Measurements from ENCODE around the gene ZNF234. TPM values are rescaled to one million over a fixed set of nuclear protein-coding genes. Genes with fewer than 3 reads are reported as not detected.

Gene ZNF234
- total RNA-seq (2021) (7.0 to 7.5 TPM (median 7.5 TPM) in 3 replicates), Bru-seq, nascent RNA (percentile 70 among the genes with signal in this experiment)
- long read RNA-seq, experiment 1, full-length matches to known transcripts = 12 of 23 reads
- long read RNA-seq, experiment 1, partial matches to known transcripts = 2 of 23 reads
- long read RNA-seq, experiment 1, other reads (novel, unspliced or antisense) = 9 of 23 reads
- long read RNA-seq, experiment 2, full-length matches to known transcripts = 1 of 4 reads
- long read RNA-seq, experiment 2, partial matches to known transcripts = 1 of 4 reads
- long read RNA-seq, experiment 2, other reads (novel, unspliced or antisense) = 2 of 4 reads
- long read RNA-seq, experiment 3, full-length matches to known transcripts = 5 of 8 reads
- long read RNA-seq, experiment 3, partial matches to known transcripts = 0 of 8 reads
- long read RNA-seq, experiment 3, other reads (novel, unspliced or antisense) = 3 of 8 reads

GRCh38 chr19:44141191-44142058 is at the start of gene ZNF234:
Gene ZNF234, plus strand, starts transcription at chr19:44141554. Its CDS starts 3,079 bp downstream, at chr19:44144633.
- no peaks in the 10 kb centered on the region; the same call in 1 of the 2 replicates for H3K27me3 Mint-ChIP-seq (ENCODE audit: low read depth)
- peaks cover 14% of the 10 kb centered on the region for H3K4me1 Mint-ChIP-seq
- no peaks in the 10 kb centered on the region for H3K9me3 Mint-ChIP-seq
- peaks cover 2% of the 10 kb centered on the region; the same call in 1 of the 2 replicates for H3K36me3 Mint-ChIP-seq
- CTCF ChIA-PET = interaction anchor here (1.3 kb wide), 1 partner anchor 23 kb away, joined by 4 read pairs; no protein-coding TSS in a partner anchor
- peak within 1 kb of the TSS; percentile 40 for H3K27ac Mint-ChIP-seq
- no peak for TF ChIP-seq NFYB (CRISPR knock-in tag; conservative IDR thresholded peaks at IDR 0.05; ENCODE audit: low read depth)
- TF ChIP-seq ZNF138 (CRISPR knock-in tag; conservative IDR thresholded peaks at IDR 0.05) = no peak
- TF ChIP-seq ZNF121 (CRISPR knock-in tag; IDR thresholded peaks at IDR 0.05) = no peak
- 0 out of 2 replicates have a peak, but pooled peaks have one; percentile 29 for TF ChIP-seq TEAD1 (CRISPR knock-in tag; IDR thresholded peaks at IDR 0.05)
- no peak for TF ChIP-seq ETV6 (CRISPR knock-in tag; IDR thresholded peaks at IDR 0.05)
- peak; percentile 31; the same call in 1 of the 2 replicates for TF ChIP-seq GABPB1 (CRISPR knock-in tag; IDR thresholded peaks at IDR 0.05)
- peak; percentile 85 for TF ChIP-seq GTF2I (CRISPR knock-in tag; conservative IDR thresholded peaks at IDR 0.05)
- TF ChIP-seq ZNF263 (CRISPR knock-in tag; IDR thresholded peaks at IDR 0.05; ENCODE audit: low read depth) = no peak
- 0 out of 2 replicates have a peak, but pooled peaks have one; percentile 31 for TF ChIP-seq MAX (CRISPR knock-in tag; IDR thresholded peaks at IDR 0.05)
- TF ChIP-seq SOX15 (CRISPR knock-in tag; IDR thresholded peaks at IDR 0.05) = no peak
- no peak for TF ChIP-seq ATF1 (CRISPR knock-in tag; IDR thresholded peaks at IDR 0.05)
- no peak for TF ChIP-seq MXD4 (CRISPR knock-in tag; IDR thresholded peaks at IDR 0.05; ENCODE audit: borderline replicate concordance)
- TF ChIP-seq IRF2 (CRISPR knock-in tag; IDR thresholded peaks at IDR 0.05; ENCODE audit: borderline replicate concordance, low read depth) = no peak
- TF ChIP-seq ELF4 (CRISPR knock-in tag; IDR thresholded peaks at IDR 0.05; ENCODE audit: low read depth) = no peak
- TF ChIP-seq ZNF281 (CRISPR knock-in tag; IDR thresholded peaks at IDR 0.05) = no peak
- no peak for TF ChIP-seq ZNF317 (CRISPR knock-in tag; IDR thresholded peaks at IDR 0.05; ENCODE audit: borderline replicate concordance, low read depth)
- DNase-seq (ENCODE audit: low spot score) (peak; percentile 68), ATAC-seq (peak; percentile 77)
- POLR2A ChIA-PET = no interaction called here
- peak within 1 kb of the TSS; percentile 89 for H3K4me3 Mint-ChIP-seq

DNA sequence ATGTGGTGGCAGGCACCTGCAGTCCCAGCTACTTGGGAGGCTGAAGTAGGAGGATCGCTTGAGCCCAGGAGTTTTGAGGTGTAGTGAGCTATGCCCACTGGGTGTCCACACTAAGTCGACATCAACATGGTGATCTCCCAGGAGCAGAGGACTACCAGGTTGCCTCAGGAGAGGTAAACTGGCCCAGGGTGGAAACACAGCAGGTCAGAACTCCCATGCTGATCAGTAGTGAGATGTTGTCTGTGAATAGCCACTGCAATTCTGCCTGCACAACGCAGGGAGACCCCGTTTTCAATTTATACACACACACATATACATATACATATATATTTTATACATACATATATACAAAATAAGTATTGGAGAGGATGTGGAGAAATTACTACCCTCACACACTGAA is 49.2 kb upstream of the ZNF234 start:
- Mint-ChIP-seq H3K27me3 (ENCODE audit: low read depth) (no peaks in the 10 kb centered on the region; the same call in 1 of the 2 replicates), H3K36me3 (no peaks in the 10 kb centered on the region), H3K4me3 (no peak overlapping the region), H3K27ac (no peak overlapping the region), H3K9me3 (no peaks in the 10 kb centered on the region), H3K4me1 (peaks cover 6% of the 10 kb centered on the region)
- ChIA-PET CTCF (no interaction called here), POLR2A (no interaction called here)
- DNase-seq (ENCODE audit: low spot score) = no peak
- no peak for ATAC-seq
- TF ChIP-seq, protein P1, sequence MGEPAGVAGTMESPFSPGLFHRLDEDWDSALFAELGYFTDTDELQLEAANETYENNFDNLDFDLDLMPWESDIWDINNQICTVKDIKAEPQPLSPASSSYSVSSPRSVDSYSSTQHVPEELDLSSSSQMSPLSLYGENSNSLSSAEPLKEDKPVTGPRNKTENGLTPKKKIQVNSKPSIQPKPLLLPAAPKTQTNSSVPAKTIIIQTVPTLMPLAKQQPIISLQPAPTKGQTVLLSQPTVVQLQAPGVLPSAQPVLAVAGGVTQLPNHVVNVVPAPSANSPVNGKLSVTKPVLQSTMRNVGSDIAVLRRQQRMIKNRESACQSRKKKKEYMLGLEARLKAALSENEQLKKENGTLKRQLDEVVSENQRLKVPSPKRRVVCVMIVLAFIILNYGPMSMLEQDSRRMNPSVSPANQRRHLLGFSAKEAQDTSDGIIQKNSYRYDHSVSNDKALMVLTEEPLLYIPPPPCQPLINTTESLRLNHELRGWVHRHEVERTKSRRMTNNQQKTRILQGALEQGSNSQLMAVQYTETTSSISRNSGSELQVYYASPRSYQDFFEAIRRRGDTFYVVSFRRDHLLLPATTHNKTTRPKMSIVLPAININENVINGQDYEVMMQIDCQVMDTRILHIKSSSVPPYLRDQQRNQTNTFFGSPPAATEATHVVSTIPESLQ (CRISPR knock-in tag; IDR thresholded peaks at IDR 0.05) = no peak
- TF ChIP-seq, protein P2, sequence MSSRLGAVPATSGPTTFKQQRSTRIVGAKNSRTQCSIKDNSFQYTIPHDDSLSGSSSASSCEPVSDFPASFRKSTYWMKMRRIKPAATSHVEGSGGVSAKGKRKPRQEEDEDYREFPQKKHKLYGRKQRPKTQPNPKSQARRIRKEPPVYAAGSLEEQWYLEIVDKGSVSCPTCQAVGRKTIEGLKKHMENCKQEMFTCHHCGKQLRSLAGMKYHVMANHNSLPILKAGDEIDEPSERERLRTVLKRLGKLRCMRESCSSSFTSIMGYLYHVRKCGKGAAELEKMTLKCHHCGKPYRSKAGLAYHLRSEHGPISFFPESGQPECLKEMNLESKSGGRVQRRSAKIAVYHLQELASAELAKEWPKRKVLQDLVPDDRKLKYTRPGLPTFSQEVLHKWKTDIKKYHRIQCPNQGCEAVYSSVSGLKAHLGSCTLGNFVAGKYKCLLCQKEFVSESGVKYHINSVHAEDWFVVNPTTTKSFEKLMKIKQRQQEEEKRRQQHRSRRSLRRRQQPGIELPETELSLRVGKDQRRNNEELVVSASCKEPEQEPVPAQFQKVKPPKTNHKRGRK (CRISPR knock-in tag; IDR thresholded peaks at IDR 0.05; ENCODE audit: borderline replicate concordance) = no peak
- TF ChIP-seq EMX1 (CRISPR knock-in tag; IDR thresholded peaks at IDR 0.05) (no peak), ZBTB43 (CRISPR knock-in tag; IDR thresholded peaks at IDR 0.05) (no peak)
- TF ChIP-seq, protein P3, sequence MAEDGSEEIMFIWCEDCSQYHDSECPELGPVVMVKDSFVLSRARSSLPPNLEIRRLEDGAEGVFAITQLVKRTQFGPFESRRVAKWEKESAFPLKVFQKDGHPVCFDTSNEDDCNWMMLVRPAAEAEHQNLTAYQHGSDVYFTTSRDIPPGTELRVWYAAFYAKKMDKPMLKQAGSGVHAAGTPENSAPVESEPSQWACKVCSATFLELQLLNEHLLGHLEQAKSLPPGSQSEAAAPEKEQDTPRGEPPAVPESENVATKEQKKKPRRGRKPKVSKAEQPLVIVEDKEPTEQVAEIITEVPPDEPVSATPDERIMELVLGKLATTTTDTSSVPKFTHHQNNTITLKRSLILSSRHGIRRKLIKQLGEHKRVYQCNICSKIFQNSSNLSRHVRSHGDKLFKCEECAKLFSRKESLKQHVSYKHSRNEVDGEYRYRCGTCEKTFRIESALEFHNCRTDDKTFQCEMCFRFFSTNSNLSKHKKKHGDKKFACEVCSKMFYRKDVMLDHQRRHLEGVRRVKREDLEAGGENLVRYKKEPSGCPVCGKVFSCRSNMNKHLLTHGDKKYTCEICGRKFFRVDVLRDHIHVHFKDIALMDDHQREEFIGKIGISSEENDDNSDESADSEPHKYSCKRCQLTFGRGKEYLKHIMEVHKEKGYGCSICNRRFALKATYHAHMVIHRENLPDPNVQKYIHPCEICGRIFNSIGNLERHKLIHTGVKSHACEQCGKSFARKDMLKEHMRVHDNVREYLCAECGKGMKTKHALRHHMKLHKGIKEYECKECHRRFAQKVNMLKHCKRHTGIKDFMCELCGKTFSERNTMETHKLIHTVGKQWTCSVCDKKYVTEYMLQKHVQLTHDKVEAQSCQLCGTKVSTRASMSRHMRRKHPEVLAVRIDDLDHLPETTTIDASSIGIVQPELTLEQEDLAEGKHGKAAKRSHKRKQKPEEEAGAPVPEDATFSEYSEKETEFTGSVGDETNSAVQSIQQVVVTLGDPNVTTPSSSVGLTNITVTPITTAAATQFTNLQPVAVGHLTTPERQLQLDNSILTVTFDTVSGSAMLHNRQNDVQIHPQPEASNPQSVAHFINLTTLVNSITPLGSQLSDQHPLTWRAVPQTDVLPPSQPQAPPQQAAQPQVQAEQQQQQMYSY (CRISPR knock-in tag; IDR thresholded peaks at IDR 0.05) = no peak

Measured in WTC11 (cell line).